IMR-90 (cell line): ENCODE measurements around the gene DSC3.

Experiments
- CEBPB ChIP-seq: IDR thresholded peaks from 2 replicates; pipeline ENCODE4 v1.6.1; 2012; ENCODE audit warnings: low read depth, low read length, improper control_type of control experiment
- CTCF ChIP-seq: conservative IDR thresholded peaks from 2 replicates; pipeline ENCODE4 v1.5.1; 2012; ENCODE audit warnings: mild to moderate bottlenecking, low read depth, low read length, improper control_type of control experiment
- MAFK ChIP-seq: IDR thresholded peaks from 2 replicates; pipeline ENCODE4 v1.6.1; 2012; ENCODE audit warnings: low read depth, low read length, improper control_type of control experiment
- POLR2A ChIP-seq: IDR thresholded peaks from 2 replicates; pipeline ENCODE4 v1.6.1; 2012; ENCODE audit warnings: mild to moderate bottlenecking, low read depth, low read length
- SMC3 ChIP-seq: fragments of 150-350 bp; IDR thresholded peaks from 2 replicates; pipeline ENCODE4 v1.6.1; 2016; ENCODE audit warnings: low read depth, mild to moderate bottlenecking, antibody characterized with exemption, low read length, moderate library complexity
- TF ChIP-seq, protein P1 (sequence below): fragments of 150-350 bp; IDR thresholded peaks from 2 replicates; pipeline ENCODE4 v1.6.1; 2016; ENCODE audit warnings: low read depth, mild to moderate bottlenecking, low read length, moderate library complexity, borderline replicate concordance

DNA sequence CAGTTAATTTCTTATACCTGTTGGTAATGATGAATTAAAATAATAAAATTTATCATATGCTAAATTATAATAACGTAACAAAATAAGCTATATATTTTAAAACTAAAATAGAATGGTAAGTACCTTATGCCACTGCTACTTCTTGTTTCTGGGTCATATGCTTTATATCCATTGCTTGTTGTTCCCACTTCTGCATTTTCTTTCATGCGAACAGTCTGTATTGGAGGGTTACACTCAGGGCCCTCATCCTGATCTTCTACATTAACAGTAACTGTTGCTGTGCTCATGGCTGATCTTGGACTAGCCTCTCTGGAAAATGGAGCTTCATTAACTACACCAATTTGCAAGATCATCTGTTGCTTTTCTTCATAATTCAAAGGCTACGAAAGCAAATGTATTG, 37.4 kb upstream of the DSC3 start:
- no peak for TF ChIP-seq CEBPB
- no peak for TF ChIP-seq CTCF
- TF ChIP-seq MAFK: no peak
- no peak for TF ChIP-seq POLR2A
- TF ChIP-seq, protein P1, sequence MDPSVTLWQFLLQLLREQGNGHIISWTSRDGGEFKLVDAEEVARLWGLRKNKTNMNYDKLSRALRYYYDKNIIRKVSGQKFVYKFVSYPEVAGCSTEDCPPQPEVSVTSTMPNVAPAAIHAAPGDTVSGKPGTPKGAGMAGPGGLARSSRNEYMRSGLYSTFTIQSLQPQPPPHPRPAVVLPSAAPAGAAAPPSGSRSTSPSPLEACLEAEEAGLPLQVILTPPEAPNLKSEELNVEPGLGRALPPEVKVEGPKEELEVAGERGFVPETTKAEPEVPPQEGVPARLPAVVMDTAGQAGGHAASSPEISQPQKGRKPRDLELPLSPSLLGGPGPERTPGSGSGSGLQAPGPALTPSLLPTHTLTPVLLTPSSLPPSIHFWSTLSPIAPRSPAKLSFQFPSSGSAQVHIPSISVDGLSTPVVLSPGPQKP: no peak
- no peak for TF ChIP-seq SMC3
